Measurements from ENCODE around the gene UGT1A4.

- TF ChIP-seq, protein P1, sequence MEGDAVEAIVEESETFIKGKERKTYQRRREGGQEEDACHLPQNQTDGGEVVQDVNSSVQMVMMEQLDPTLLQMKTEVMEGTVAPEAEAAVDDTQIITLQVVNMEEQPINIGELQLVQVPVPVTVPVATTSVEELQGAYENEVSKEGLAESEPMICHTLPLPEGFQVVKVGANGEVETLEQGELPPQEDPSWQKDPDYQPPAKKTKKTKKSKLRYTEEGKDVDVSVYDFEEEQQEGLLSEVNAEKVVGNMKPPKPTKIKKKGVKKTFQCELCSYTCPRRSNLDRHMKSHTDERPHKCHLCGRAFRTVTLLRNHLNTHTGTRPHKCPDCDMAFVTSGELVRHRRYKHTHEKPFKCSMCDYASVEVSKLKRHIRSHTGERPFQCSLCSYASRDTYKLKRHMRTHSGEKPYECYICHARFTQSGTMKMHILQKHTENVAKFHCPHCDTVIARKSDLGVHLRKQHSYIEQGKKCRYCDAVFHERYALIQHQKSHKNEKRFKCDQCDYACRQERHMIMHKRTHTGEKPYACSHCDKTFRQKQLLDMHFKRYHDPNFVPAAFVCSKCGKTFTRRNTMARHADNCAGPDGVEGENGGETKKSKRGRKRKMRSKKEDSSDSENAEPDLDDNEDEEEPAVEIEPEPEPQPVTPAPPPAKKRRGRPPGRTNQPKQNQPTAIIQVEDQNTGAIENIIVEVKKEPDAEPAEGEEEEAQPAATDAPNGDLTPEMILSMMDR (IDR thresholded peaks at IDR 0.05): no peak
- no peak for TF ChIP-seq POLR2AphosphoS5 (IDR thresholded peaks at IDR 0.05)
- TF ChIP-seq POLR2A (IDR thresholded peaks at IDR 0.05): no peak
- no peak for TF ChIP-seq EP300 (IDR thresholded peaks at IDR 0.05; ENCODE audit: low read depth)
Observed at GRCh38 chr2:233821196-233821595, 102.7 kb downstream of the UGT1A4 start.
